ENCODE data around the gene LLGL1. TPM values are rescaled to one million over a fixed set of nuclear protein-coding genes. Genes with fewer than 3 reads are reported as not detected.

LLGL1 gene
- total RNA-seq, 1 donor from 2014 or later, result 8.8 TPM

DNA sequence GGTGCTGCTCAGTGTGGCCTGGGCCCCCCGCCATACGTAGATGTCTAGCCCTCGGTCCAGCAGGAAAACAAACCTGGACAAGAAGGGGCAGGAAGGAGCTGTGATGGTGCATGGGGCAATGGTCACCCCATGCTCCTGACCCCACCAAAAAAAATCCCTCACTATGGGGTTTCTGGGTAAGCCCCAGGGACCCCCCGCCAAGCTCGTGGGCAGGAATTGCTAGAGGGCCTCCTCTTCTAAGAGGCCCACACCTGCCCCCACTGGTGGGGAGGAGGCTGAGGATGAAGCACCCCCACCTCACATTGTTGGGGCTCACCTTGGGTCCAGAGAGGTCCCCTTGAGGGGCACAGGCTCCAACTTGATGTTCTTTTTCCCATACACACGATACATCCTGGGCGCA lies 23.4 kb downstream of the LLGL1 start:
- Histone ChIP-seq H3K4me1 (peaks cover 29% of the 10 kb centered on the region), H3K27ac (replicated peaks) (peak overlapping the region; percentile 87), H3K36me3 (peaks cover 97% of the 10 kb centered on the region), H3K4me3 (peak overlapping the region; percentile 11), H3K9me3 (replicated peaks) (no peaks in the 10 kb centered on the region), H3K27me3 (ENCODE audit: low read depth) (no peaks in the 10 kb centered on the region)
- intact Hi-C loops (cut with micrococcal nuclease), result no loop called here
- no peak for DNase-seq
- TF ChIP-seq, protein P1, sequence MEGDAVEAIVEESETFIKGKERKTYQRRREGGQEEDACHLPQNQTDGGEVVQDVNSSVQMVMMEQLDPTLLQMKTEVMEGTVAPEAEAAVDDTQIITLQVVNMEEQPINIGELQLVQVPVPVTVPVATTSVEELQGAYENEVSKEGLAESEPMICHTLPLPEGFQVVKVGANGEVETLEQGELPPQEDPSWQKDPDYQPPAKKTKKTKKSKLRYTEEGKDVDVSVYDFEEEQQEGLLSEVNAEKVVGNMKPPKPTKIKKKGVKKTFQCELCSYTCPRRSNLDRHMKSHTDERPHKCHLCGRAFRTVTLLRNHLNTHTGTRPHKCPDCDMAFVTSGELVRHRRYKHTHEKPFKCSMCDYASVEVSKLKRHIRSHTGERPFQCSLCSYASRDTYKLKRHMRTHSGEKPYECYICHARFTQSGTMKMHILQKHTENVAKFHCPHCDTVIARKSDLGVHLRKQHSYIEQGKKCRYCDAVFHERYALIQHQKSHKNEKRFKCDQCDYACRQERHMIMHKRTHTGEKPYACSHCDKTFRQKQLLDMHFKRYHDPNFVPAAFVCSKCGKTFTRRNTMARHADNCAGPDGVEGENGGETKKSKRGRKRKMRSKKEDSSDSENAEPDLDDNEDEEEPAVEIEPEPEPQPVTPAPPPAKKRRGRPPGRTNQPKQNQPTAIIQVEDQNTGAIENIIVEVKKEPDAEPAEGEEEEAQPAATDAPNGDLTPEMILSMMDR (IDR thresholded peaks at IDR 0.05; ENCODE audit: borderline replicate concordance), result no peak

DNA sequence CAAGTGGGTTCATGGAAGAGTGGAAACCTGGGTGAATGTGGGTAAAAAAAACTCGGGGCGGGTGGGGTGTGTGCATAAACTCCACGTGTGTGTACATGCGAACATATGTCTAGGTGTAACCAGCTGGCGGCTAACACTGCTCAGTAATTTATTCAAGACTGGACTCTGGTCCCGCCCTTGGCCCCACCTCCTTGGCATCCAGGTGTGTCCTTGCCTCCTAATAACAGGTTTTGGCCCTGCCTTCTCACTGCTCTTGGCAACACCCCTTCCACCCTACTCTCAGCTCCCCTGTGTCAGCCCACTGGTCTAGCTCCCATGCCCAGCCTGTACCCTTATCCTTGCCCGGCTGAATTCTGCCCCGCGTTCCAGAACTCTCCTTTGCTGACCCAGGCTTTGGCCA lies 24.8 kb downstream of the LLGL1 start:
- peaks cover 99% of the 10 kb centered on the region for H3K36me3 ChIP-seq
- intact Hi-C loops (cut with micrococcal nuclease), result no loop called here

GRCh38 chr17:18250708-18251107 lies 25.3 kb downstream of the LLGL1 start:
- DNase-seq, result no peak
- peaks cover 33% of the 10 kb centered on the region for H3K4me1 ChIP-seq
- H3K9me3 ChIP-seq (replicated peaks), result no peaks in the 10 kb centered on the region
- H3K27ac ChIP-seq (replicated peaks), result no peak overlapping the region
- H3K27me3 ChIP-seq (ENCODE audit: low read depth), result no peaks in the 10 kb centered on the region
- TF ChIP-seq, protein P1 (IDR thresholded peaks at IDR 0.05; ENCODE audit: borderline replicate concordance), result no peak
- H3K36me3 ChIP-seq, result peaks cover 99% of the 10 kb centered on the region
- intact Hi-C loops (cut with micrococcal nuclease), result no loop called here
- H3K4me3 ChIP-seq, result no peak overlapping the region

More for the DNA sequence above, 24.8 kb downstream of the LLGL1 start:
- TF ChIP-seq, protein P1 (IDR thresholded peaks at IDR 0.05; ENCODE audit: borderline replicate concordance), result no peak
- H3K4me1 ChIP-seq, result peaks cover 29% of the 10 kb centered on the region
- H3K9me3 ChIP-seq (replicated peaks), result no peaks in the 10 kb centered on the region
- H3K4me3 ChIP-seq, result no peak overlapping the region
- H3K27me3 ChIP-seq (ENCODE audit: low read depth), result no peaks in the 10 kb centered on the region
- DNase-seq, result no peak
- no peak overlapping the region for H3K27ac ChIP-seq (replicated peaks)

DNA sequence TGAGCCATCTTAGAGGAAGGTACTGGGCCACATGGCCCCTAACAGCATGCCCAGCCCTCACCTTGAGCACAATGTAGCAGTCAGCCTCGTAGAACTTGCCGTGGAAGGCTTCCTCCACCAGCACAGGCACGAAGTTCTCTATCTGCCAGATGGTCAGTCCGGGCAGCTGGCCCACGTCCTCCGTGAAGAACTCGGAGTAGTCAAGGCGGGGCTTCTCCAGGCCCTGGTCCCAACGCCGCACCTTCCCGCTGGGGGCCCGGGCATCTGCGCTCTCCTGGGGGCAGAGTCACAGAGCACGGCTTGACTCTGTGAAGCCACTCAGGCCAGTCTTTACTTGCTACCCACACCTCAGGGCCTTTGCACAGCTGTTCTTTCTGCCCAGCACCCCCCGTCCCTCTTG lies 25.8 kb downstream of the LLGL1 start:
- intact Hi-C loops (cut with micrococcal nuclease), result no loop called here
- Histone ChIP-seq H3K9me3 (replicated peaks) (no peaks in the 10 kb centered on the region), H3K27me3 (ENCODE audit: low read depth) (no peaks in the 10 kb centered on the region), H3K27ac (replicated peaks) (no peak overlapping the region), H3K36me3 (peaks cover 99% of the 10 kb centered on the region), H3K4me1 (peaks cover 38% of the 10 kb centered on the region), H3K4me3 (no peak overlapping the region)
- DNase-seq, result no peak
- TF ChIP-seq, protein P1 (IDR thresholded peaks at IDR 0.05; ENCODE audit: borderline replicate concordance), result no peak

GRCh38 chr17:18252160-18252559 lies 26.7 kb downstream of the LLGL1 start:
- DNase-seq, result no peak
- Histone ChIP-seq H3K4me3 (no peak overlapping the region), H3K9me3 (replicated peaks) (no peaks in the 10 kb centered on the region), H3K36me3 (peaks cover 93% of the 10 kb centered on the region), H3K27me3 (ENCODE audit: low read depth) (no peaks in the 10 kb centered on the region), H3K4me1 (peaks cover 40% of the 10 kb centered on the region), H3K27ac (replicated peaks) (no peak overlapping the region)
- intact Hi-C loops (cut with micrococcal nuclease), result no loop called here
- TF ChIP-seq, protein P1 (IDR thresholded peaks at IDR 0.05; ENCODE audit: borderline replicate concordance), result no peak

Data from left ventricle myocardium inferior (tissue), 1 donor.